GM13976 (cell line): Measurements from ENCODE around the gene DUOXA1.
A peak's percentile ranks its signal among the peaks of the same experiment; 100 is the strongest.

Source experiments
- DNase-seq: peaks from one replicate; pipeline ENCODE4 v3.0.0; 2012; ENCODE audit warnings: low spot score
- in situ Hi-C: fragments of 300-500 bp; cut with MboI; formaldehyde crosslinking; loops from one replicate; pipeline ENCODE4 v1.12.0; 2022; ENCODE audit warnings: low sequenced_read_pairs, mixed read lengths, inconsistent platforms; ENCODE audit not compliant: unreplicated experiment
- TF ChIP-seq, protein P1 (sequence below): IDR thresholded peaks from 2 replicates; pipeline ENCODE4 v1.5.1; 2012; ENCODE audit warnings: borderline replicate concordance, mild to moderate bottlenecking; ENCODE audit not compliant: insufficient read depth; ENCODE audit errors: extremely low read depth, missing control alignments, control extremely low read depth

DUOXA1 gene

GRCh38 chr15:45093622-45094357 is 35.9 kb downstream of the DUOXA1 start:
- in situ Hi-C loops, result no loop called here
- peak; percentile 16 for DNase-seq

DNA sequence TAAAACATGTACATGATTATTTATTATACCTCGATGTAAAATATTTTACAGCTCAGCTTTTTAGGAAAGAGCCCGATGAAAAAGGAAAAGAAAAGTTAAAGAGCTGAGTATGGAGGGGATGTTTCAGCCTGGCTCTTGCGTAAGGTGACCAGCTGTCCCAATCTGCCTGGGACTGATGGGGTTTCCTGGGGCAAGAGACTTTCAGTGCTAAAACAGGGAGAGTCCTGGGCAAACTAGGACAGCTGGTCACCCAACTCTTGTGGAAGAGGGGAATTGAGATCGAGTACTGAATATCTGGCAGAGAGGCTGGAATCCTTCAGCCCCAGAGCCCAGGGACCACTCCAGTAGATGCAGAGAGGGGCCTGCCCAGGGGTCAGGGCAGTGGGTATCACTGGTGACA is 36.7 kb downstream of the DUOXA1 start:
- in situ Hi-C loops, result no loop called here
- TF ChIP-seq, protein P1, sequence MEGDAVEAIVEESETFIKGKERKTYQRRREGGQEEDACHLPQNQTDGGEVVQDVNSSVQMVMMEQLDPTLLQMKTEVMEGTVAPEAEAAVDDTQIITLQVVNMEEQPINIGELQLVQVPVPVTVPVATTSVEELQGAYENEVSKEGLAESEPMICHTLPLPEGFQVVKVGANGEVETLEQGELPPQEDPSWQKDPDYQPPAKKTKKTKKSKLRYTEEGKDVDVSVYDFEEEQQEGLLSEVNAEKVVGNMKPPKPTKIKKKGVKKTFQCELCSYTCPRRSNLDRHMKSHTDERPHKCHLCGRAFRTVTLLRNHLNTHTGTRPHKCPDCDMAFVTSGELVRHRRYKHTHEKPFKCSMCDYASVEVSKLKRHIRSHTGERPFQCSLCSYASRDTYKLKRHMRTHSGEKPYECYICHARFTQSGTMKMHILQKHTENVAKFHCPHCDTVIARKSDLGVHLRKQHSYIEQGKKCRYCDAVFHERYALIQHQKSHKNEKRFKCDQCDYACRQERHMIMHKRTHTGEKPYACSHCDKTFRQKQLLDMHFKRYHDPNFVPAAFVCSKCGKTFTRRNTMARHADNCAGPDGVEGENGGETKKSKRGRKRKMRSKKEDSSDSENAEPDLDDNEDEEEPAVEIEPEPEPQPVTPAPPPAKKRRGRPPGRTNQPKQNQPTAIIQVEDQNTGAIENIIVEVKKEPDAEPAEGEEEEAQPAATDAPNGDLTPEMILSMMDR, result no peak
- DNase-seq, result no peak

More at GRCh38 chr15:45093622-45094357, 35.9 kb downstream of the DUOXA1 start:
- TF ChIP-seq, protein P1, result no peak

DNA sequence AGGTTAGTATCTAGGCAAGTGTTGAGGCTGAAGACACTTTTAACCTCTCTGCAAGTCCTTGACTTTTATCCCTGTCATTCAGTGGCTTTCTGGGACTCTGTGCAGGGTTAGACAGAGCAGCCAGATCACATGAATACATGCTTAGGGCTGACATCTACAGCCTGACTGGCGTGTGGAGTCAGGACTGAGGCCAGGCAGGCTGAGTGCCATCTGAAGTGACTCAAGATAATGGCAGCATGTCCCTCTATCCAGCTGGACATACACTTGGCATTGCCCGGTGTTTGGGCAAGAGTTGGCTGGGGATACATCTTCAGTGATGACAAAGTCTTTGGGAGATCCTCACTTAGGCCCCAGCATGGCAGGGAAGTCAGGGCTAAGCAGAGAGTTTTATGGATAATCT is 38.1 kb downstream of the DUOXA1 start:
- DNase-seq, result no peak
- in situ Hi-C loops, result no loop called here
- TF ChIP-seq, protein P1, result no peak

DNA sequence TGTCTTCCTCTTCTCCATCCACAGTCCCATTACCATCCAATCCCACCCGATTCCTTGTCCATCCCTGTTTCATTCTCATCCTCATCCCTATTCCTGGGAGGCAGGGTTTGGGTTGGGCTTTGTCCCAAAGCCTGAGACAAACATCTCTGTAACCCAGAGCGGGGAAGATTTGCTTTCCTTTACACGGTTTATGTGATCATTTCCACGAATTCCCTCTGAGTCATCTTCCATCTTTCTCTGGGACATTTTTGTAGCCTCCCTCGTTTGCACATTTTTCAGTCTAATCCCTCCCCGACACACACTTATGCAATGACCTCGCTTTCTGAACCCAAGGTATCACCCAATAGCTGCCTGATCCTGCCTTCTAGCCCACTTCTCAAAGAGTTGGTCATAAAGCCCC is 38.5 kb downstream of the DUOXA1 start:
- DNase-seq, result no peak
- in situ Hi-C loops, result no loop called here
- TF ChIP-seq, protein P1, result no peak

GRCh38 chr15:45089712-45090373 is 39.8 kb downstream of the DUOXA1 start:
- no peak for DNase-seq
- TF ChIP-seq, protein P1, result no peak
- in situ Hi-C loops, result no loop called here

DNA sequence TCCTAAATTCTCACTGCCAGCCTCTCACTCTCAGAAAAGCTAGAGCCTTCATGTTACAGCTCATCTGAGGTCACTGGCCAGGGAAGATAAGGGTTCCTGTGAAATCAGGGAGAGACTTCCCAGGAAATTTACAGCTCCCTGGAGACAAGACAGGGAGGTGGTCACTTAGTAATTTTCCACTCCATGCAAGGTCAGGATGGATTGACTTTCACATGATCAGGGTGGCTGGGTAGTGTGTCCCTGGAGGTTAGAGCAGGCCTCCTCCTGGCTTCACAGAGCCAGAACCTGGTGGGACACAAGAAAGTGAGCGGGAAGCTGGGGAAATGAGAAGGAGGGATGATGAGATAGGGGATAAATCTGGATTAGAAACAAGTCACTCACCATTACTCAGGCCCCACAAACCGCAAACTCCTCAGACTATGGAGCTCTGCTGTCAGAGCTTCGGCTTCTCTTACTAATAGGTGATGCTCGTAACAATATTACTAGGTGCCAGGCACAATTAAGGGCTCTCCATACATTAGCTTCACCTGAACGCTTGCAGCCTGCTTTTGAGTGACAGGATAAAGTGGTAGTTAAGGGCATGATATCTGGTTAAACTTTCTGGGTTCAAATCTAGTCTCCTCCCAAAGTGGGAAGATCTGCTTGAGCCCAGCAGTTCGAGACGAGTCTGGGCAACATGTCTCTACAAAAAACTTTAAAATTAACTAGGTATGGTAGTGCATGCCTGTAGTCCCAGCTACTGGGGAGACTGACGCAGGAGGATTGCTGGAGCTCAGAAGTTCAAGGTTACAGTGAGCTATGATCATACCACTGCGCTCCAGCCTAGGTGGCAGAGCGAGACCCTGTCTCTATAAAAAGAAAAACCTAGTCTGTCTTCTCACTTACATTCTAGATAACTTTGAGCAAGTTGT is 40.6 kb downstream of the DUOXA1 start:
- DNase-seq, result no peak
- TF ChIP-seq, protein P1, result no peak
- in situ Hi-C loops, result no loop called here
